CD14-positive monocyte (primary cell): ENCODE measurements around the gene PHACTR2. TPM values are rescaled to one million over a fixed set of nuclear protein-coding genes. Genes with fewer than 3 reads are reported as not detected.
"Not testable (repeated sequence)": the region's sequence is repeated elsewhere in the genome, so short reads cannot be mapped to it uniquely, and the experiment has no call there.

Source experiments
- DNase-seq, 3 donors: peaks; one replicate each; pipeline ENCODE4 v3.0.0-alpha.2; 2011 to 2022
- H2AFZ ChIP-seq: 2 replicates; pipeline ENCODE4 v1.6.0; 2012; ENCODE audit warnings: mild to moderate bottlenecking, low read depth, low read length, inconsistent platforms; ENCODE audit not compliant: insufficient read depth, poor library complexity, severe bottlenecking
- H3K27ac ChIP-seq, 2 donors: 1 replicate in 1 of 2; 2 replicates in 1 of 2; pipeline ENCODE4 v1.5.1; 2012 to 2013; ENCODE audit warnings: low read length in 2 of 2, control low read depth in 1 of 2, inconsistent platforms in 1 of 2, low read depth in 1 of 2, mild to moderate bottlenecking in 1 of 2
- H3K27me3 ChIP-seq, 2 donors: one replicate each; pipeline versions ENCODE4 v1.6.0 to v1.6.1; 2011 to 2013; ENCODE audit warnings: low read length in 2 of 2; ENCODE audit not compliant: control insufficient read depth in 2 of 2, insufficient read depth in 2 of 2
- H3K36me3 ChIP-seq, 2 donors: replicated peaks in 1 of 2; 1 replicate in 1 of 2; 2 replicates in 1 of 2; pipeline versions ENCODE4 v1.5.1 to v1.6.1; 2012 to 2013; ENCODE audit warnings: low read length in 2 of 2, control low read depth in 1 of 2, inconsistent platforms in 1 of 2, mild to moderate bottlenecking in 1 of 2; ENCODE audit not compliant: insufficient read depth in 2 of 2, control insufficient read depth in 1 of 2
- H3K4me1 ChIP-seq, 2 donors: 1 replicate in 1 of 2; 2 replicates in 1 of 2; pipeline versions ENCODE4 v1.5.1 to v1.6.1; 2012 to 2013; ENCODE audit warnings: low read length in 2 of 2, control low read depth in 1 of 2, inconsistent platforms in 1 of 2, mild to moderate bottlenecking in 1 of 2, moderate library complexity in 1 of 2; ENCODE audit not compliant: insufficient read depth in 2 of 2, control insufficient read depth in 1 of 2
- H3K4me2 ChIP-seq: replicated peaks from 2 replicates; pipeline ENCODE3; 2012; ENCODE audit warnings: low read length, moderate library complexity, mild to moderate bottlenecking; ENCODE audit not compliant: poor library complexity, severe bottlenecking; ENCODE audit errors: extremely low read depth
- H3K4me3 ChIP-seq, 3 experiments: fragments of 200-600 bp in 1 of 3; sonication (generic) in 1 of 3; replicated peaks in 1 of 3; 1 replicate in 2 of 3; 2 replicates in 1 of 3; pipeline ENCODE4 v1.5.1; 2011 to 2013; ENCODE audit warnings: low read length in 3 of 3, mild to moderate bottlenecking in 3 of 3, control low read depth in 2 of 3, low read depth in 2 of 3, inconsistent platforms in 1 of 3, moderate library complexity in 1 of 3
- H3K79me2 ChIP-seq: 2 replicates; pipeline ENCODE4 v1.6.0; 2012; ENCODE audit warnings: mild to moderate bottlenecking, control low read depth, inconsistent platforms, low read length, moderate library complexity; ENCODE audit not compliant: insufficient read depth
- H3K9ac ChIP-seq: 2 replicates; pipeline ENCODE4 v1.6.0; 2017; ENCODE audit warnings: low read length, mild to moderate bottlenecking; ENCODE audit not compliant: insufficient read depth, poor library complexity, severe bottlenecking
- H3K9me3 ChIP-seq, 2 donors: replicated peaks in 1 of 2; 1 replicate in 1 of 2; 2 replicates in 1 of 2; pipeline versions ENCODE4 v1.5.1 to v1.6.1; 2012 to 2013; ENCODE audit warnings: low read length in 2 of 2, control low read depth in 1 of 2; ENCODE audit not compliant: control insufficient read depth in 1 of 2, insufficient read depth in 1 of 2
- H4K20me1 ChIP-seq: 2 replicates; pipeline ENCODE4 v1.6.0; 2012; ENCODE audit warnings: mild to moderate bottlenecking, low read length, control low read depth, moderate library complexity; ENCODE audit not compliant: insufficient read depth
- H3K27ac Mint-ChIP-seq, 7 donors: one replicate each; pipeline ENCODE4 v1.8.0; 2020; ENCODE audit warnings: mild to moderate bottlenecking in 7 of 7, mixed read lengths in 7 of 7, moderate library complexity in 6 of 7, inconsistent platforms in 2 of 7
- H3K27me3 Mint-ChIP-seq, 3 donors: one replicate each; pipeline ENCODE4 v1.8.0; 2021 to 2022; ENCODE audit warnings: low read depth in 3 of 3, mild to moderate bottlenecking in 3 of 3, mixed read lengths in 3 of 3, moderate library complexity in 3 of 3, inconsistent platforms in 1 of 3
- H3K36me3 Mint-ChIP-seq, 2 donors: one replicate each; pipeline ENCODE4 v1.8.0; 2020; ENCODE audit warnings: mixed read lengths in 2 of 2, inconsistent platforms in 1 of 2, mild to moderate bottlenecking in 1 of 2
- H3K4me1 Mint-ChIP-seq: one replicate; pipeline ENCODE4 v1.8.0; 2020; ENCODE audit warnings: mild to moderate bottlenecking, mixed read lengths
- H3K4me3 Mint-ChIP-seq, 2 donors: one replicate each; pipeline ENCODE4 v1.8.0; 2020; ENCODE audit warnings: mild to moderate bottlenecking in 2 of 2, mixed read lengths in 2 of 2, moderate library complexity in 1 of 2
- H3K9me3 Mint-ChIP-seq, 7 donors: one replicate each; pipeline ENCODE4 v1.8.0; 2020 to 2022; ENCODE audit warnings: mixed read lengths in 7 of 7, mild to moderate bottlenecking in 6 of 7, moderate library complexity in 6 of 7, inconsistent platforms in 2 of 7
- CTCF ChIP-seq: fragments of 200-600 bp; IDR thresholded peaks from one replicate; pipeline ENCODE4 v1.8.0; 2022; ENCODE audit warnings: antibody characterized with exemption, mild to moderate bottlenecking
- WGBS: methylation state at CpG from one replicate; pipeline ENCODE4 v1.1.5; 2013; ENCODE audit warnings: missing lambda C conversion rate; ENCODE audit not compliant: insufficient coverage; 5-methylcytosine and 5-hydroxymethylcytosine counted together
- intact Hi-C, 2 donors: fragments of 100-400 bp; cut with micrococcal nuclease; formaldehyde crosslinking; loops; one replicate each; pipeline versions ENCODE4 v1.15.0 to v1.15.1; 2023
- polyA plus RNA-seq, 3 donors: library from polyadenylated mRNA; depleted of rRNA in 1 of 3; unstranded in 2 of 3; stranded (reverse) in 1 of 3; fragments of 300-500 nt in 2 of 3; fragments of >200 nt in 1 of 3; fragmentation: Illumina TruSeq in 2 of 3; gene quantifications; 1 replicate in 2 of 3; 2 replicates in 1 of 3; pipeline ENCODE4 v1.2.3, GENCODE V29; 2012 to 2021

The PHACTR2 gene
- polyA plus RNA-seq, 3 donors = 9.6 to 11.6 (median 11.2) TPM

DNA sequence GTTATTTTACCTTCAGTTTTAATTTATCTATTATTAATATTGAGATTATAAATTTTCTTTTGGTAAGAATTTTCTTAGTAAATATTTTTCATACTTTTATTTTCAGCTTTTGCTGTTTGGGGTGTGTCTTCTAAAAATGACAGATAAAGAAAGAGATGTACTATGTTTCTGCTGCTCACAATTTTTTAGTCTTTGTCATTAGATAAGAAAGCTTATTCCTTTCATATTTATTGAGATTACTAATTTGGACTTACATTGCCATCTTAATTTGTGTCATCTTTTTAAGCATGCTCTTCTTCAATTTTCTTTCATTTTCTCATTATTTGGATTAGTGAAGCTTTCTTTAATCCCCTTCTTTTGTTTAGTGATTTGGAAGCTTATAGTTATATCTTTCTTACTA lies 13.6 kb upstream of the PHACTR2 start:
- H3K4me1 Mint-ChIP-seq = no peaks in the 10 kb centered on the region
- Histone ChIP-seq H3K27ac (no peak overlapping the region), H3K9ac (no peak overlapping the region), H3K79me2 (peaks cover 7% of the 10 kb centered on the region), H2AFZ (no peak overlapping the region), H3K4me2 (no peak overlapping the region), H3K9me3 (peaks cover 15% of the 10 kb centered on the region in 2 donors), H3K36me3 (peaks cover 0 to 12% of the 10 kb centered on the region in 2 donors), H4K20me1 (no peaks in the 10 kb centered on the region), H3K4me1 (no peaks in the 10 kb centered on the region), H3K4me3 (no peak overlapping the region), H3K27me3 (no peaks in the 10 kb centered on the region)
- no peak for DNase-seq
- intact Hi-C loops = no loop called here
- TF ChIP-seq CTCF = no peak
- H3K27me3 Mint-ChIP-seq = peaks cover 0 to 1% (median 0%) of the 10 kb centered on the region in 3 donors
- H3K9me3 Mint-ChIP-seq = peaks cover 27 to 49% (median 42%) of the 10 kb centered on the region in 7 donors
- H3K36me3 Mint-ChIP-seq = peaks cover 16 to 28% of the 10 kb centered on the region in 2 donors
- no peak overlapping the region for H3K4me3 Mint-ChIP-seq
- H3K27ac Mint-ChIP-seq = no peak overlapping the region

DNA sequence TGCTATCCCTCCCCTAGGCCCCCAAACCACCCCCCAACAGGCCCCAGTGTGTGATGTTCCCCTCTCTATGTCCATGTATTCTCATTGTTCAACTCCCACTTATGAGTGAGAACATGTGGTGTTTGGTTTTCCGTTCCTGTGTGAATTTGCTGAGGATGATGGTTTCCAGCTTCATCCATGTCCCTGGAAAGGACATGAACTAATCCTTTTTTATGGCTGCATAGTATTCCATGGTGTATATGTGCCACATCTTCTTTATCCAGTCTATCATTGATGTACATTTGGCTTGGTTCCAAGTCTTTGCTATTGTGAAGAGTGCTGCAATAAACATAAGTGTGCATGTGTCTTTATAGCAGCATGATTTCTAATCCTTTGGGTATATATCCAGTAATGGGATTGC lies 11.8 kb upstream of the PHACTR2 start:
- H3K9me3 ChIP-seq, H3K9ac ChIP-seq, H3K27me3 ChIP-seq, H3K27ac ChIP-seq, H3K4me2 ChIP-seq, H3K4me1 Mint-ChIP-seq, H3K79me2 ChIP-seq, H3K4me1 ChIP-seq, H3K27ac Mint-ChIP-seq, H3K4me3 ChIP-seq, H2AFZ ChIP-seq, H3K36me3 ChIP-seq, H4K20me1 ChIP-seq, H3K27me3 Mint-ChIP-seq, DNase-seq, intact Hi-C loops, H3K4me3 Mint-ChIP-seq: not testable (repeated sequence)
- Mint-ChIP-seq H3K9me3 (peaks cover 19 to 42% (median 34%) of the 10 kb centered on the region in 7 donors), H3K36me3 (peaks cover 8 to 16% of the 10 kb centered on the region in 2 donors)
- WGBS = no CpG with 5 or more reads among the region's 1 CpG

DNA sequence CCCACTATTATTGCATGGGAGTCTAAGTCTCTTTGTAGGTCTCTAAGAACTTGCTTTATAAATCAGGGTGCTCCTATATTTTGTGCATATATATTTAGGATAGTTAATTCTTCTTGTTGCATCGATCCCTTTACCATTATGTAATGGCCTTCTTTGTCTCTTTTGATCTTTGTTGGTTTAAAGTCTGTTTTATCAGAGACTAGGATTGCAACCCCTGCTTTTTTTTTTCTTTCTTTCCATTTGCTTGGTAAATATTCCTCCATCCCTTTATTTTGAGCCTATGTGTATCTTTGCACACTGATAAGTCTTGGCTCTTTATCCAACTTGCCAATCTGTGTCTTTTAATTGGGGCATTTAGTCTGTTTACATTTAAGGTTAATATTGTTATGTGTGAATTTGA lies 8.3 kb upstream of the PHACTR2 start:
- Mint-ChIP-seq H3K9me3 (peaks cover 19 to 40% (median 33%) of the 10 kb centered on the region in 7 donors), H3K36me3 (peaks cover 11 to 16% of the 10 kb centered on the region in 2 donors)
- H3K9ac ChIP-seq, H3K27me3 ChIP-seq, H3K4me1 ChIP-seq, H3K4me3 ChIP-seq, H3K4me3 Mint-ChIP-seq, H3K9me3 ChIP-seq, H3K4me2 ChIP-seq, H3K27me3 Mint-ChIP-seq, H3K36me3 ChIP-seq, H3K27ac ChIP-seq, H3K27ac Mint-ChIP-seq, H2AFZ ChIP-seq, H3K4me1 Mint-ChIP-seq, intact Hi-C loops, DNase-seq: not testable (repeated sequence)
- H4K20me1 ChIP-seq = peaks cover 27% of the 10 kb centered on the region
- peaks cover 14% of the 10 kb centered on the region for H3K79me2 ChIP-seq
- WGBS = no CpG with 5 or more reads among the region's 1 CpG
